Stimulated activated CD4-positive, alpha-beta T cell treated with anti-CD3 and anti-CD28 coated beads, Interleukin-1b, Interleukin-23, amount 100 ng/mL, for 1 hour (primary cell): Measurements from ENCODE around the gene ST6GALNAC3.
"Not testable (repeated sequence)": the region's sequence is repeated elsewhere in the genome, so short reads cannot be mapped to it uniquely, and the experiment has no call there.

ENCODE experiments used
- DNase-seq, 2 donors: peaks; one replicate each; pipeline ENCODE4 v3.0.0-alpha.2; 2020; ENCODE audit warnings: low read depth in 2 of 2

The ST6GALNAC3 gene

GRCh38 chr1:76073481-76073880 is 1.1 kb upstream of the ST6GALNAC3 start:
- DNase-seq = no peak

GRCh38 chr1:76075188-76075489 is 593 bp downstream of the ST6GALNAC3 start:
- DNase-seq = no peak

GRCh38 chr1:76075877-76076276 is 1.3 kb downstream of the ST6GALNAC3 start:
- no peak for DNase-seq

DNA sequence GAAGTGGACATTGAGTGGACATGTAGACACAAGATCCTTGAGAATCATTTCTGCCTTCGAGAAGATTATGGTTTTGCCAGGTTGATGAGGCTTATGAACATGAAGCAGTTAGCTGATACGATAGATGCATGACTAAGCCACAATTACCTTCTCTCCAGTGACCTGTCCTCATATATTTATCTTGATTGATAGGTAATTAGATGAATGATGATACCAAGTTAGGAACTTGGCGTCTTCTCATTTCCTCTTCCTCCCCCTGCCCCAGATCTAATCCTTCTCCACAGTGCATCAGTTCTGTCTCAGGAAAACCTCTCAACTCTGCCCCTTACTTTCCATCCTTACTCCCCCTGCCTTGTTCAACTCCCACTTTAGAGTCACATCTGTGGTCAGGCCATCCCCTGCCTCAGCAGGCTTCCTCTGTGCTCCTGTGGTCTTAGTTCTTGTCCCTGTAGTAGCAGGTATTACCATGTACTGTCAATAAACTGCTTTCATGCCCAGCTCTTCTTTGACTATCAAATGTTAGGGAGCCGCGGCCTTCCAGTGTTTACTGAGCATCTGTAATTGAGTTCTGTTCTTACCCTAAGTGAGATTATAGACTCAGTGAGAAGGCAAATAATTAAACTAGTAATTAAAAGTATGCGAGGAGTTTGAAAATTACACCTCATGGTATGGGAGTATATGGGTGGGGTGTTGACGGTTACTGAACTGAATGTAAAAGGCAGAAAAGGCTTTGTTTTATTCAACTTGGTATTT is 5.1 kb downstream of the ST6GALNAC3 start:
- DNase-seq = no peak

- DNase-seq = no peak
Observed at GRCh38 chr1:76080552-76081079, 6.1 kb downstream of the ST6GALNAC3 start.

DNA sequence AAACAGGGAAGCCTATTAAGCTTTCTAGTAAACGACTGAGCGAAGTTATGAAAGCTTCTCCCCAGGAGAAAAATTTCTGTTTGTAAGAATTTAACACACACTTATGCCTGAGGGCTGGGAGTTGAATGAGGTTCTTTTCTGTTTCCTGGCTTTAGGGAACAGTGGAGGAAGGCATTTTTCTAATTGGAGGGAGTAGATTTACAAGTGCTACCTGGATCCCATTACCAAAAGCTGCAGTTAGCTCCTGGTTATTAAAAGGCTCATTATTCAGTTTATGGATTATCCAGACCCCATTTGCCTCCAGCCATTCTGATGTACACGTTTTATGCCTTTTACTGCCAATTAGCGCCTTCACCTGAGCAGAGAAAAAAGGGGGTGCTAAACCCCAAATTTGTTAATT is 7.5 kb downstream of the ST6GALNAC3 start:
- no peak for DNase-seq

DNA sequence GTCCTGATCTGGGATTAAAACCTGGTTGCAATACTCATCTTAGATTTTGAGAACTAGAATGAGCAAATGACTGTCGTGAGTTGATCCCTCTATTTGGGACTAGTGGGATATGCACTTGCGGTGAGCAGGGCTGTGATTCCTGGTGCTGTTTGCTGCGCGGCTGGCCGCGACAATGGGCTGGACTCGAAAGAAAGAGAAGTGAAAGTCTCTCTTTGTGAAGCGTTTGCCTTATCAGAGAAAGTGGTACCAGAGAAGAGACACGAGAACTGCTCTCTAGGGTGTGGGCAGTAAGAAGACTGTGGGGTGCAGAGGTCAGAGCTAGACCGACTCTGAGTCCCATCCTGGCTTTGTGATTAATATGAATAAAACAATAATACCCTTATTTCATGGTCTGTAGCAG is 8.6 kb downstream of the ST6GALNAC3 start:
- DNase-seq = no peak

DNA sequence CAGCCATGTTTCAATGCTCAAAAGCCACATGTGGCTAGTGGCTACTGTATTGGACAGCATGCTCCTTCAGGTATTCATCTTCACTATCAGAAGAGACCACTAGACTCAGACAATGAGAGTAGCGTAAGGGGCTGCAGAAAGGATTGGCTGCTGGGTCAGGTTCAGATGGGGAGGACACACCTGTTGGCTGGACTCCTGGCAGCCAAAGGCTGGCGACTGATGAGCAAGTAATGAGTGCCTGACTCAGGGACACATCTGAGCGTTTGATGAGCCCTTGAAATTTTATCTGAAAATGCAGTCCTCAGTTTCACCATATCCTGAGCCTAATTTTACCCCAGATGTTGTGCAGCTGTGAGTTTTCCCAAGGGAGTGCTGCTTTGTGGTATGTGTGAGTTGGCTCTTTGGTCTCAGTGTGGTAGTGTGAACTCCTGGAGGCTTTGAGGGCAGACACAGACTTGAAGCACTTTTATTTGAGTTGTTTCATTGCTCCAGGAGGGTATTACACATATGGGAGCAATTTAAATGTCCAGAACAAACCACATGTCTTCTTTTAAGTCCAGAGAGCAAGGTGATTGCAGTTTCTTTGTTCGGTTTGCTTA is 9.6 kb downstream of the ST6GALNAC3 start:
- DNase-seq = no peak

GRCh38 chr1:76084685-76085084 is 10.1 kb downstream of the ST6GALNAC3 start:
- no peak for DNase-seq

GRCh38 chr1:76086109-76086508 is 11.6 kb downstream of the ST6GALNAC3 start:
- DNase-seq = no peak

DNA sequence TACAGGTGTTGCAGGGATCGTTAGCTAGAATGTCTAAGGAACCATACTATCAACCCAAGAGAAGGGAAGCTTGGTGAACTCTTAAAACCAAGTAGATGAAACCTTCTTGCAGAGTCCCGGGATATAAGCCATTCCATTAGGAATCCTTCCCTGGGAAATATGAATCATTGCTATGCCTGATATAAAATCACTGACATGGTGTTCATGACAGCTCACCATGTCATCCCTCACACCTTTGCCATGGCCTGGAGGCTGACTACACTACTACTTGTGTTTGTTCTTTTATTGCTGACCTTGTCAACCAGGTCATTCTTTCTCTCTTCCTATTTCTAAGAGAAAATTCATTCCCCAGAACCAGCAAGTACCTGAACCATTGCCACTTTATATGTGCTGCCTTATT is 12.1 kb downstream of the ST6GALNAC3 start:
- DNase-seq = no peak

- DNase-seq = no peak
Observed at GRCh38 chr1:76090283-76091203, 16.0 kb downstream of the ST6GALNAC3 start.

DNA sequence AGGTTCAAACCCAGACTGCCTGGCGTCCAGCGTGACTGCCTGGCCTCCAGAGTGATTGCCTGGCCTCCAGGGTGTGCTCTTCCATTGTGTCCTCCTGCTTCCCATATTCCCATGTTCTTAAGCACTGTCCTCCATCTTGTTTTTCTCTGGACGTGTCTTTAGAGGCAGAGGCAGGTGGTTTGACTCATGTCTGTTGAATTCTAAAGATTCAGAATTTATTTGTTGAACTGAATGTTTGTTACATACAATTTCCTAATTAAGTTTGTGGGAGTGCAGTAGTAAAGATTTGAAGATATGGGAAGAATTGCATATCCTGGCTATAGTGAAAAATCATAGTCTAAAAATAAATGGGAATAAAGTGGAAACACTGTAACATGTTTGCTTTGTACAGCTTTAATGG is 18.3 kb downstream of the ST6GALNAC3 start:
- DNase-seq = no peak

DNA sequence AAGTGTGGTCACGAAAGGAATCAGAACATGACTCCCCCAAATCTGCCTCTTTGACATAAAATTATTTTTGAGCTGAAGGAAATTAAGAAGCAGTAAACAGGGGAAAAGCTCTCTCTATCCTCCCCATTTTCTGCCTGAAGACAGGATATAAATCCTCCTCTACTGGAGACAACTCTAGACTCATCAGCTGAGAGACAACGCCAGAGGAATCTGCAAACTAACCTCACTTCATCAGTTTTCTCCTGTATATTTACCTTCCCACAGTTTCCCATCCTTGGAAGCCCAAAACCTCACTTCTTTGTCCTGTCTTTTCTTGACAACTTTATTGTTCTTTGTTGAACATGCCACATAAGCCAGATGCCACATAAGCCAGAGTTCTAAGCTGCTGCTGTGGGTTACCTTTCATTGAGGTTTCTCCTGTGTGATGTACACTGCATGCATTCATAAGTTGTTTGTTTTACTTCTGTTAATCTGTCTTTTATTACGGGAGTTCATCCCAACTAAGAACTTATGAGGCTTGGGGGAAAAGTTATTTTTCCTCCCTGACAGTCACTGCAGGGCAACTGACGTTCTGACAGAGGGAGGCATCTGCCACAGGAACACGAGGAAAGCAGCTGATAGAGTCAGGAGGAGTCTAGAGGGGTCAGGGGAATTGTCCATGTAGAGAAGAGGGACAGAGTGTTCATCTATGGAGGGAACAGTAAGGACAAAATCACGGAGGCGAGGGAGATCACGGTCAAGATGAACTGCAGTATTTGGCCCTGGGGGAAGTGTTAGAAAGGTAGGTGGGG is 19.2 kb downstream of the ST6GALNAC3 start:
- no peak for DNase-seq

DNA sequence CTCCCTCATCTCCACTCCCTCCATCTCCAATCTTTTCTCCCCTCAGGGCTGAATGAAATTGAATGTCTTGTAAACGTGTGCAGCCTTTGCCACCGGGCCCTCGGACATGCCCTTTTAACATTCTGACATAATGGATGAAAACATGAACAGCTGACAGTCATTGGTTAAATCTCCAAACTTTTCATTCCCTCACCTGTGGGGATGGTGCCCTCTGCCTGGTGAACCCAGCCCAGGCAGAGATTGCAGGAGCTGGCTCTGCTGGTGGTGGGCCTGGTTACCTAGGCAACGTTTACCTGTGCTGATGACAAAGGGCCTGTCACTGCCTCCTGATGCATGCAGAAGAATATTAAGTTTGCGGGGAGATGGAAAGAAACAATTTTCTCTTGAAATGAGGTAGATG is 21.3 kb downstream of the ST6GALNAC3 start:
- no peak for DNase-seq

- DNase-seq = not testable (repeated sequence)
Observed at GRCh38 chr1:76097064-76097463, 22.5 kb downstream of the ST6GALNAC3 start.

DNA sequence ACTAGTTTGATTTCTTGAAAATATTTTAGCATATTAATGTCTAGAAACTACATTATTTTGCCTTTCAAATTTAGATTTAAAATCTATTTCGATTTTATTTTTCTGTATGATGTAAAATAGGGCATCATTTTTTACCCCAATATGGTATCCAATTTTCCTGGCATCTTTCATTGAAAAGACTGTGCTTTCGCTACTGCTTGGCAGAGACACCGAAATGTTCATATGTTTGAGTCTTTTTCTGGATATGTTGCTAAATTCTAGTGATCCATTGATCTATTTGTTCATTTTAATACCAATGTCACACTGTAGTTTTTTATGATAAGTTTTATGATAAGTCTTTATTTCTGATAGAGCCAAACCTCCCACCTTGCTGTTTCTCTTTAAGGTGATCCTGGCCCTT is 24.3 kb downstream of the ST6GALNAC3 start:
- no peak for DNase-seq

- no peak for DNase-seq
Observed at GRCh38 chr1:76101548-76101947, 27.0 kb downstream of the ST6GALNAC3 start.

DNA sequence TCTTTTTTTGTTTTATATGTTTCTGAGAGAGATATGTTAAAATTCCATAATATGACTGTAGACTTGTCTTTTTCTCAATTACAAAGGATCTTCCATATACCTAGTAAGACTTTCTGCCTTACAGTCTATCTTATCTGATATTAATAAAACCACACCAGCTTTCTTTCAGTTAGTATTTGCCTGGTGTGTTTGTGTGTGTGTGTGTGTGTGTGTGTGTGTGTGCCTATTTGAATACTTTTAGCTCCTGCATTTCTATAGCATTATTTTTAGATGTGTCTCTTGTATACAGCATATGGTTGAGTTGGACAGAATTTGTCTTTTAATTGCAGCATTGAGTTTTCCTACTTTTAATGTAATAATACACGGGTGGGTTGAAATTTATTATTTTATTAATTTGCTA is 27.5 kb downstream of the ST6GALNAC3 start:
- DNase-seq = no peak

- DNase-seq = no peak
Observed at GRCh38 chr1:76103034-76103433, 28.5 kb downstream of the ST6GALNAC3 start.

DNA sequence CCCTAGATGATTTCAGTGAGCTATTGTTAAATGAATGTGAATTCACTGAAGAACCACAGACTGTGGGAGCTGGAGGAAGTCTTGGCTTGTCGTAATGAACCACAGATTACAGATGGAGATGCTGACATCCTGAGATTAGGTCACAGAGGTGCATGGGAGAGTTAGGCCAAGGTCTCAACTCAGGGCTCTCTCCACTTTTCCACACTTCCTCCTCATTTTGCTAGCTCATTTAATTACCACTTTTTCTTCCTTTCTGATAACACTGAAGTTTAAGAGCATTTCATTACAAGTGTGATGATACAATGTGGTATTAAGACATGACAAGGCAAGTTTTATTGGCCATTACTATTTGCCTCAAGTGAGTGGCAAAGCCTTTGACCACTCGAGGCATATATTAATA is 30.8 kb downstream of the ST6GALNAC3 start:
- no peak for DNase-seq

DNA sequence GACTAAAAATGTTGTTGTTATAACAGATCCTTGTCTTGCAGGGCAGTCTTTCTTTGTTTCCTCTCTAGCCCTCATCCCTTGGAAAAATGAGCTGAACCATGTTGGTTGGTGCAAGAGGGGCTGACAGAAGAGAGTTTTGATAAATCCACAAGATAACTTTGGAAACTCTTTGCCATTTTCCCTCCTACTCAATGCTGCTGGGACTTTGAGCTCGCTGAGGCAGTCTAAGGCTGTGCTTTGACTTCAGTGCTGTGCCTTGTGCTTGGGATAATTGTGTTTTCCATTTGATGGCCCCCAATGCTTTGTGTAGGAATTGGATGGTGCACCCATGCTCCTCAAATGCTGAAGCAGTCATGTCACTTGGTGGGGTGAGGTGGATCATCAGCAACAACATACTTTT is 31.7 kb downstream of the ST6GALNAC3 start:
- DNase-seq = no peak
